Aorta (tissue), 5 donors: ENCODE results near the gene KRTAP10-10. TPM values are rescaled to one million over a fixed set of nuclear protein-coding genes. Genes with fewer than 3 reads are reported as not detected.
"Not testable (repeated sequence)": the region's sequence is repeated elsewhere in the genome, so short reads cannot be mapped to it uniquely, and the experiment has no call there.

Experiments
- ATAC-seq: fragments of 200-7000 bp; cut with Tn5 transposase; one replicate; pipeline ENCODE4 v1.9.1; 2022; ENCODE audit warnings: moderate library complexity; ENCODE audit not compliant: low FRiP score
- DNase-seq, 2 donors: peaks; one replicate each; pipeline ENCODE4 v3.0.0-alpha.2; 2020
- H3K27ac ChIP-seq, 2 donors: one replicate each; pipeline ENCODE4 v1.5.1; 2013; ENCODE audit warnings: low read length in 2 of 2, mild to moderate bottlenecking in 2 of 2, moderate library complexity in 2 of 2, control low read depth in 1 of 2, inconsistent platforms in 1 of 2, low read depth in 1 of 2
- H3K27me3 ChIP-seq, 2 donors: one replicate each; pipeline ENCODE4 v1.6.1; 2013; ENCODE audit warnings: control low read depth in 1 of 2, low read length in 1 of 2, mild to moderate bottlenecking in 1 of 2, moderate library complexity in 1 of 2; ENCODE audit not compliant: insufficient read depth in 2 of 2, control insufficient read depth in 1 of 2
- H3K36me3 ChIP-seq, 2 donors: one replicate each; pipeline ENCODE4 v1.6.1; 2013; ENCODE audit warnings: control low read depth in 1 of 2, low read length in 1 of 2, mild to moderate bottlenecking in 1 of 2; ENCODE audit not compliant: insufficient read depth in 2 of 2, control insufficient read depth in 1 of 2
- H3K4me1 ChIP-seq, 2 donors: one replicate each; pipeline ENCODE4 v1.6.1; 2013; ENCODE audit warnings: low read length in 2 of 2, control low read depth in 1 of 2, mild to moderate bottlenecking in 1 of 2, moderate library complexity in 1 of 2; ENCODE audit not compliant: insufficient read depth in 2 of 2, control insufficient read depth in 1 of 2
- H3K4me3 ChIP-seq, 2 donors: one replicate each; pipeline ENCODE4 v1.5.1; 2013; ENCODE audit warnings: low read length in 2 of 2, control low read depth in 1 of 2, mild to moderate bottlenecking in 1 of 2
- H3K9me3 ChIP-seq: one replicate; pipeline ENCODE4 v1.6.1; 2013; ENCODE audit warnings: mild to moderate bottlenecking, low read length; ENCODE audit not compliant: control insufficient read depth
- WGBS, 2 donors: extraction: QIAGEN DNeasy Blood & Tissue Kit; methylation state at CpG; one replicate each; pipeline ENCODE4 v1.1.7; 2013; 5-methylcytosine and 5-hydroxymethylcytosine counted together
- intact Hi-C, 2 donors: fragments of 100-400 bp; cut with DNase I; formaldehyde crosslinking; loops; one replicate each; pipeline versions ENCODE4 v1.14.2 to v1.15.0; 2022
- polyA plus RNA-seq, 2 donors: library from polyadenylated mRNA; stranded (reverse); fragments of 200-250 nt; gene quantifications; one replicate each; pipeline ENCODE4 v1.2.3, GENCODE V29; 2013
- total RNA-seq, 2 donors: library from RNA; stranded (reverse); fragmentation: NEBNext Ultra II Directional; extraction: Animal tissue kit (Norgen Biotek cat#: 25700); gene quantifications; one replicate each; pipeline ENCODE4 v1.2.1, GENCODE V29; 2021
- donor health status: healthy with polysubstance abuse.
- donor health status: Bipolar disorder and iron deficiency.
- donor health status: DM: no; HTN: no; CAD: no.
- donor health status: DM: no; HTN: no; CAD: no.
- donor health status: DM: yes; HTN: yes; CAD: no.

The KRTAP10-10 gene
- total and polyA plus RNA-seq, 4 donors, result not detected

DNA sequence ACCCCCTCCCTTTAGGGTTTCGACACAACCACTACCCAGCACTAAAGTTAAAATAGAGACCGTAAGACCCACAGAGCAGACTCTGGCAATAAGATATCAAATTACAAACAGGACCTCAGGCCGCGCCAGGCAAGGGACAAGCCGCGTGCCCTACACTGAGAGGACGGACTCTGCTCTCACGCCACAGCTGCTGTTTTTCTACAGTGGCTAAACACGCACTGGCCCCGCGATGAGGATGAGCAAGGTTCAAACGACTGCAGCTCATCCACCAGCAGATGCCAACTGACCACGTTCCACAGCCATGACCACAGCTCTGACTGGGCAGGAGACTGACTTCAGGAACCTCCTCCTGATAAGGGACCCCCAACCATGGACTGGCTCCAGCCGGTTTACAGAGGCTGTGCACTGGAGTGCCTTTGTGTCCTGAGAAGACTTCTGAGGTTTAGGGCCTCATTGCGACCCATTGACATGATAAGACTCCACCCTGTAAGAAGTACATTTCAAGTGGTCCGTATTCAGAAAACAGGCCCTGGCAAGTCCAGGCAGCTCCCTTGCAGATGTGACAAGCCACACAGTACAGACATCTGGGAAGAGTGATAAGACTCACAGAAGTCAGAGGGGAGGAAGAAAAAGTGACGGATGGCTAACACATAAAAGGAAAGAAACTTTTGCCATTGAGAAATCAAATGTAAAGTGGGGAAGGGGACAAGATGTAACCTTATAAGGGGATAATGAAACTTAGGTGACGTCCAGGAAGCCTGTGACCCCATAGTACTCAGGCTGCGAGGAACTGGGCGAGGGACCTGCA lies 43.4 kb upstream of the KRTAP10-10 start:
- Histone ChIP-seq H3K27ac (no peak overlapping the region), H3K36me3 (no peaks in the 10 kb centered on the region), H3K9me3 (no peaks in the 10 kb centered on the region), H3K27me3 (no peaks in the 10 kb centered on the region), H3K4me1 (no peaks in the 10 kb centered on the region), H3K4me3 (no peak overlapping the region)
- DNase-seq, result no peak
- intact Hi-C loops, result no loop called here
- ATAC-seq, result no peak
- 30 to 32% methylated on average over 20 of the region's 20 CpGs for WGBS, 2 donors

GRCh38 chr21:44594406-44594916 lies 42.7 kb upstream of the KRTAP10-10 start:
- H3K36me3 ChIP-seq, result no peaks in the 10 kb centered on the region
- no peak overlapping the region for H3K4me3 ChIP-seq
- intact Hi-C loops, result no loop called here
- DNase-seq (no peak), ATAC-seq (no peak)
- WGBS, 2 donors, result 86 to 90% methylated on average over 12 of the region's 12 CpGs
- H3K27me3 ChIP-seq, result no peaks in the 10 kb centered on the region
- H3K27ac ChIP-seq, result no peak overlapping the region
- H3K9me3 ChIP-seq, result peaks cover 3% of the 10 kb centered on the region
- no peaks in the 10 kb centered on the region for H3K4me1 ChIP-seq

GRCh38 chr21:44595524-44595923 lies 41.6 kb upstream of the KRTAP10-10 start:
- H3K36me3 ChIP-seq, result no peaks in the 10 kb centered on the region
- no peaks in the 10 kb centered on the region for H3K27me3 ChIP-seq
- ATAC-seq (no peak), DNase-seq (no peak)
- H3K9me3 ChIP-seq, result peaks cover 3% of the 10 kb centered on the region
- H3K4me1 ChIP-seq, result no peaks in the 10 kb centered on the region
- no peak overlapping the region for H3K27ac ChIP-seq
- intact Hi-C loops, result no loop called here
- 79% methylated on average over 6 of the region's 6 CpGs for WGBS, 2 donors
- no peak overlapping the region for H3K4me3 ChIP-seq

- Histone ChIP-seq H3K36me3 (no peaks in the 10 kb centered on the region), H3K4me1 (no peaks in the 10 kb centered on the region), H3K4me3 (no peak overlapping the region), H3K9me3 (peaks cover 3% of the 10 kb centered on the region), H3K27me3 (no peaks in the 10 kb centered on the region), H3K27ac (no peak overlapping the region)
- 40 to 50% methylated on average over 9 of the region's 9 CpGs for WGBS, 2 donors
- intact Hi-C loops, result no loop called here
- DNase-seq, result no peak
- ATAC-seq, result no peak
Observed at GRCh38 chr21:44596068-44596725, 41.0 kb upstream of the KRTAP10-10 start.

DNA sequence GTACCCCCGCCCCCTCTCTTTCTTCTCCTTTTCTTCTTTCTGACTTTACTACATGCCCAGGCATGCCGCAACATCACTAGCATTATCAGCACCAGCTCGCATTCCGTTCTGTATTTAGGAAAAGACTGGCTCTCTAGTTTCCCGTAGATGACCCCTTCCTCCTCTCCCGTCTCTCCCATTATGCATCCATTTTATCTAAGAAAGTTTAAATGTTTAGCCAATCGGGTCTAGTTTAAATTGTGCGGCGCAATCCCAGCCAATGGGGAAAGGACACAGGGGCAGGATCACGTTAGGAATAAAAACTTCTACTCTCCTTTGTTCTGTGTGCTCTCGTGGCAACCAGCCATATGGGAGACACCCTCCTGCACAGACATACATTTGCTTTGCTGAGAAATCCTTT lies 39.1 kb upstream of the KRTAP10-10 start:
- Histone ChIP-seq H3K4me3 (no peak overlapping the region), H3K27me3 (no peaks in the 10 kb centered on the region), H3K9me3 (peaks cover 3% of the 10 kb centered on the region), H3K4me1 (no peaks in the 10 kb centered on the region), H3K36me3 (no peaks in the 10 kb centered on the region), H3K27ac (no peak overlapping the region)
- intact Hi-C loops, result no loop called here
- no peak for DNase-seq
- ATAC-seq, result no peak
- WGBS, 2 donors, result 81 to 82% methylated on average over 11 of the region's 11 CpGs

DNA sequence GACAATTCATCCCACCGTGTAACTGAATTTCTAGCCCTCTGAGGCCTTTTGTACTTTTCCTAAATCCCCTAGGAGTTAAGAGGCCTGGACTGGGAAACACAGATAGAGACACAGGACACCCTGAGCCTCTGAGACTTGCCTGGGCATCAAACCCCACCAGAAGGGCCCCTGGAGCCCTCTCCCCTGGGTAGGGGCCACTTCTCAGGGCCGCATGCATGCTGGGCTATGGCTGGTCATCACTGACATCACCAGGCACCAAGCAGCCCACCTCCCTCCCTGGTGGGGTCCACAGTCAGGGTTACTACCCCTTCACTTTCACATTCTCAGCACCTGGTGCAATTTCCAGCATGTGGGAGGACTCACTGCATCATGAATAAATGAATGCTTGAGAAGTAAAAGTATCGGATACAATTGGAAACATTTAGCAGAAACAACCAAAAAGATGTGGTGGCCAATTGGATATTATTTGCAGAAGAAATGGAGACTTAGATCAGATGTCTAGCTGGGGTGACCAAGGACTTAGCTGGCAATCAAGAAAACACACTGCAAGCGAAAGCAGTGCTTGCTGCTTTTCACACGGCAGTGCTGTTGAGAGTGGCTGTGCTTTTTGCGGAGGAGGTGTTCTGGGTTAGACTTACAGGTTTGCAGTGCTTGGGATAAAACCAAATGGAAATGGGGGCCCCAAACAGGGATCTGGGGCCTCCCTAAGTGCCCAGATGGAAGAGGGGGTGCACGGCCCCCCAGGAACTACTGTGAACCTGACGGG lies 37.7 kb upstream of the KRTAP10-10 start:
- peaks cover 4% of the 10 kb centered on the region for H3K9me3 ChIP-seq
- ATAC-seq (no peak), DNase-seq (no peak)
- intact Hi-C loops, result no loop called here
- H3K4me1 ChIP-seq, result no peaks in the 10 kb centered on the region
- H3K27ac ChIP-seq, result no peak overlapping the region
- 87 to 88% methylated on average over 8 of the region's 8 CpGs for WGBS, 2 donors
- H3K36me3 ChIP-seq, result no peaks in the 10 kb centered on the region
- H3K4me3 ChIP-seq, result no peak overlapping the region
- no peaks in the 10 kb centered on the region for H3K27me3 ChIP-seq

DNA sequence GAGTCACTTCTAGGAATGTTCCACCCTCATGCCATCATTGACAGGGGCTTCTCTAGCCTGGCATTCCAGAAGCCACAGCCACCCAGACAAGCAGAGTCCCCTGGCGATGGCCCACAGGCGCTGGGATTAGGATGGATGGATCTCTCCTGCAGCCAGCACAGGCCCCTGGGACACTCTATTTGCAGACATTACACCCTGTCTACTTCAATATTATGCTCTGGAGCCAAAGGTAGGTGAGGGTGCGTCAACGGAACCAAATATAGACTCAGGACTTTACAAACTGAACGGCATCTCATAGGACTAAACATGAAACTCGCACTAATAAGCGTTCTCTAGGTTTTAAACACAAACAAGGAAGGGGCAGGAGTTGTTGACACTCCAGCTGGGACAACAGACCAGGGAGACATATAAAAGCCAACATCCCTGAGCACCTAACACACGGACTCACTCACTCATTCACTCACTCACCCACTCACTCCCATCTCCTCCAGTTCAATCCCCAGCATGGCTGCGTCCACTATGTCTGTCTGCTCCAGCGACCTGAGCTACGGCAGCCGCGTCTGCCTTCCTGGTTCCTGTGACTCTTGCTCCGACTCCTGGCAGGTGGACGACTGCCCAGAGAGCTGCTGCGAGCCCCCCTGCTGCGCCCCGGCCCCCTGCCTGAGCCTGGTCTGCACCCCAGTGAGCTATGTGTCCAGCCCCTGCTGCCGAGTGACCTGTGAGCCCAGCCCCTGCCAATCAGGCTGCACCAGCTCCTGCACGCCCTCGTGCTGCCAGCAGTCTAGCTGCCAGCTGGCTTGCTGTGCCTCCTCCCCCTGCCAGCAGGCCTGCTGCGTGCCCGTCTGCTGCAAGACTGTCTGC lies 36.8 kb upstream of the KRTAP10-10 start, which contains the start of gene KRTAP10-7:
KRTAP10-7 (plus strand) TSS at position 480 of the 861 bp plus-strand sequence; CDS start at position 505, 25 bp downstream.
- not testable (repeated sequence) for DNase-seq
- WGBS, 2 donors, result 56 to 61% methylated on average over 21 to 23 of the region's 23 CpGs

DNA sequence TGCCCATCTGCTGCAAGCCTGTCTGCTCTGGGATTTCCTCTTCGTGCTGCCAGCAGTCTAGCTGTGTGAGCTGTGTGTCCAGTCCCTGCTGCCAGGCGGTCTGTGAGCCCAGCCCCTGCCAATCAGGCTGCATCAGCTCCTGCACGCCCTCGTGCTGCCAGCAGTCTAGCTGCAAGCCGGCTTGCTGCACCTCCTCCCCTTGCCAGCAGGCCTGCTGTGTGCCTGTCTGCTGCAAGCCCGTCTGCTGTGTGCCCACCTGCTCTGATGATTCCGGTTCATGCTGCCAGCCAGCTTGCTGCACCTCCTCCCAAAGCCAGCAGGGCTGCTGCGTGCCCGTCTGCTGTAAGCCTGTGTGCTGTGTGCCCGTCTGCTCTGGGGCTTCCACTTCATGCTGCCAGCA lies 36.1 kb upstream of the KRTAP10-10 start:
- ATAC-seq, result not testable (repeated sequence)
- WGBS, 2 donors, result 64 to 75% methylated on average over 9 to 10 of the region's 10 CpGs

More for the DNA sequence above, 36.8 kb upstream of the KRTAP10-10 start, which contains the start of gene KRTAP10-7:
- H3K27me3 ChIP-seq, H3K4me3 ChIP-seq, intact Hi-C loops, H3K4me1 ChIP-seq, H3K27ac ChIP-seq, ATAC-seq, H3K36me3 ChIP-seq, H3K9me3 ChIP-seq: not testable (repeated sequence)

More for the DNA sequence above, 36.1 kb upstream of the KRTAP10-10 start:
- H3K9me3 ChIP-seq, H3K4me3 ChIP-seq, intact Hi-C loops, H3K36me3 ChIP-seq, H3K27ac ChIP-seq, H3K4me1 ChIP-seq, H3K27me3 ChIP-seq, DNase-seq: not testable (repeated sequence)
